ENCODE results near the gene GATAD2A. TPM values are rescaled to one million over a fixed set of nuclear protein-coding genes. Genes with fewer than 3 reads are reported as not detected.

GATAD2A gene
- total and polyA plus RNA-seq, 2 of the 13 experiments (the other 11 are each of a cell fraction or from before 2014, with no cell fraction given) = 16.8 to 28.6 TPM

- Histone ChIP-seq H4K20me1 (ENCODE audit: insufficient read depth, low read length) (peaks cover 4% of the 10 kb centered on the region; the same call in 1 of the 2 replicates), H3K4me2 (ENCODE audit: low read depth, low read length) (no peak overlapping the region), H3K4me1 (ENCODE audit: insufficient read depth, low read length) (no peaks in the 10 kb centered on the region), H2AFZ (ENCODE audit: low read length) (no peak overlapping the region), H3K9ac (ENCODE audit: insufficient read depth, low read depth, low read length) (no peak overlapping the region), H3K27me3 (ENCODE audit: control insufficient read depth in 1 of 2, insufficient read depth in 2 of 2, low read length in 2 of 2) (no peaks in the 10 kb centered on the region), H3K79me2 (ENCODE audit: insufficient read depth, low read length) (peaks cover 33% of the 10 kb centered on the region), H3K36me3 (replicated peaks in 1 of 2; ENCODE audit: control insufficient read depth in 1 of 2, insufficient read depth in 2 of 2, low read length in 2 of 2) (peaks cover 9 to 47% of the 10 kb centered on the region in 2 experiments), H3K4me3 (replicated peaks in 1 of 3; ENCODE audit: insufficient read depth in 1 of 3, low read depth in 2 of 3, low read length in 3 of 3) (no peak overlapping the region), H3K27ac (ENCODE audit: extremely low read length, insufficient read depth, low read length) (no peak overlapping the region), H3K9me3 (ENCODE audit: low read length) (no peaks in the 10 kb centered on the region)
- DNase-seq (ENCODE audit: low spot score) (no peak), ATAC-seq (no peak), FAIRE-seq (no peak)
- ChIA-PET CTCF (ENCODE audit: low intra/inter-chr PET ratio, low total read pairs) (no interaction called here), POLR2A (no interaction called here)
- TSS peak; percentile 15 for BruUV-seq (replicated peaks)
- TF ChIP-seq MXD1 (CRISPR knock-in tag; IDR thresholded peaks at IDR 0.05) (no peak), CCAR2 (optimal IDR thresholded peaks at IDR 0.05; ENCODE audit: low read depth, low read length) (no peak), NR2F1 (CRISPR knock-in tag; IDR thresholded peaks at IDR 0.05) (no peak)
- WGBS (ENCODE audit: low lambda C conversion rate) = 98% methylated on average over 10 of the region's 10 CpGs
- intact Hi-C loops (cut with micrococcal nuclease; ENCODE audit: unreplicated experiment) (loop anchor here (2.0 kb wide), 1 partner anchor 53 kb away; no protein-coding TSS in a partner anchor), in situ Hi-C loops (cut with HindIII; ENCODE audit: extremely low pct_ligation_motif_present, low pct_unique_long_range_greater_than_20kb) (no loop called here)
Observed at GRCh38 chr19:19477705-19478383, 72.4 kb downstream of the GATAD2A start.

- ChIA-PET CTCF (ENCODE audit: low intra/inter-chr PET ratio, low total read pairs) (no interaction called here), POLR2A (interaction anchor here (1.2 kb wide), 1 partner anchor 11 kb away, joined by 3 read pairs; no protein-coding TSS in a partner anchor)
- no TSS peak for BruUV-seq (replicated peaks)
- Histone ChIP-seq H3K4me3 (replicated peaks in 1 of 3; ENCODE audit: insufficient read depth in 1 of 3, low read depth in 2 of 3, low read length in 3 of 3) (no peak overlapping the region), H3K4me1 (ENCODE audit: insufficient read depth, low read length) (no peaks in the 10 kb centered on the region), H3K4me2 (ENCODE audit: low read depth, low read length) (no peak overlapping the region), H4K20me1 (ENCODE audit: insufficient read depth, low read length) (no peaks in the 10 kb centered on the region), H3K27me3 (ENCODE audit: control insufficient read depth in 1 of 2, insufficient read depth in 2 of 2, low read length in 2 of 2) (no peaks in the 10 kb centered on the region), H3K9me3 (ENCODE audit: low read length) (no peaks in the 10 kb centered on the region), H3K27ac (ENCODE audit: extremely low read length, insufficient read depth, low read length) (no peak overlapping the region), H3K36me3 (replicated peaks in 1 of 2; ENCODE audit: control insufficient read depth in 1 of 2, insufficient read depth in 2 of 2, low read length in 2 of 2) (peaks cover 4 to 38% of the 10 kb centered on the region in 2 experiments), H2AFZ (ENCODE audit: low read length) (no peak overlapping the region), H3K79me2 (ENCODE audit: insufficient read depth, low read length) (peaks cover 21% of the 10 kb centered on the region), H3K9ac (ENCODE audit: insufficient read depth, low read depth, low read length) (no peak overlapping the region)
- FAIRE-seq = no peak
- in situ Hi-C loops (cut with HindIII; ENCODE audit: extremely low pct_ligation_motif_present, low pct_unique_long_range_greater_than_20kb) = no loop called here
- 100% methylated on average over 4 of the region's 5 CpGs for WGBS (ENCODE audit: low lambda C conversion rate)
- ATAC-seq = no peak
- no peak for TF ChIP-seq KAT8 (CRISPR knock-in tag; IDR thresholded peaks at IDR 0.05)
- TF ChIP-seq ZNF549 (CRISPR knock-in tag; IDR thresholded peaks at IDR 0.05) = no peak
- TF ChIP-seq KDM1A (CRISPR knock-in tag; IDR thresholded peaks at IDR 0.05) = no peak
- no peak for TF ChIP-seq HHEX (CRISPR knock-in tag; IDR thresholded peaks at IDR 0.05)
- no peak for TF ChIP-seq MATR3 (CRISPR knock-in tag; IDR thresholded peaks at IDR 0.05)
- intact Hi-C loops (cut with micrococcal nuclease; ENCODE audit: unreplicated experiment) = no loop called here
- DNase-seq (ENCODE audit: low spot score) = no peak
Observed at GRCh38 chr19:19480688-19481087, 75.2 kb downstream of the GATAD2A start.
